GM19463 (cell line): ENCODE results near the gene RFPL4A.
"Not testable (repeated sequence)": the region's sequence is repeated elsewhere in the genome, so short reads cannot be mapped to it uniquely, and the experiment has no call there.

Experiments
- ATAC-seq: cut with Tn5 transposase; IDR thresholded peaks from one replicate; pipeline ENCODE4 v1.9.1; 2021; ENCODE audit warnings: mild to moderate bottlenecking, moderate library complexity; ENCODE audit not compliant: unreplicated experiment

RFPL4A gene

DNA sequence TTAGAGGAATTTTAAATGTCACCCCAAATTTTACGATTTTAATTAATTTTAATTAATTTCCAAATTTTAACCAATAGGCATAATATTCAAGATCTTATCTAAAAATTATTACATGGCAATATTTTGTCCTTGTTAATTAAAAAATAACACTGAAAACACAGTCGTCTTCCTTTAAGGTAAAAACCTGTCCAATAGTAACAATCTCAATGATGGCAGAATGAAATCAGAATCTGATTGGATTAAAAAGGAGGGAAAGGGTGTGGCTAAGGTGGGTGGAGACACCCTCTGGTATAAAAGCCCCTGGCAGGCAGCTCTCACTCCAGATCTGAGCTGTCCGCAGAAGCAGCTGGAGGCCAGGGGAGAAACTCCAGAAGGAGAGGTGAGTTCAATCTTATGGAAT is at the start of gene RFPL4A:
TSS of gene RFPL4A (plus strand) at position 301 of the 400 bp plus-strand sequence. CDS start 2,704 bp downstream, outside the sequence.
- not testable (repeated sequence) for ATAC-seq

DNA sequence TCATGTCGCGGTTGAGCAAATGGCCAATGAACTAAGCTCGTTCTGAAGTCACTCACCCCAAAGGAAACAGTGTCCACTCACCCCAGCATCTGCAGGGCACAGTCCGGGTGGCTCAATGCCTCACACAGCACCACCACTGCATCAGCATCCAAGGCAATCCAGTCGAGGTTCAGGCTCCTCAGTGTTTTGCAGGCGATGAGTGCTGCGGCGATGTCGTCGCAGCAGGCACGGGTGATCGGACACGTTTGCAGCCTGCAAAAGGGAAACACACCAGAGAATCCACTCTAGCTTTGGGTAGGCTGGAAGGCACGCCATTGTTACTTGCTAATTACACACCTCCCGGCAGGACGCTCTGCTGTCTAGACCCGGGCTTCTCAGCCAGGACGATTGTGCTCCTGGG is 47.2 kb upstream of the RFPL4A start:
- ATAC-seq = no peak

DNA sequence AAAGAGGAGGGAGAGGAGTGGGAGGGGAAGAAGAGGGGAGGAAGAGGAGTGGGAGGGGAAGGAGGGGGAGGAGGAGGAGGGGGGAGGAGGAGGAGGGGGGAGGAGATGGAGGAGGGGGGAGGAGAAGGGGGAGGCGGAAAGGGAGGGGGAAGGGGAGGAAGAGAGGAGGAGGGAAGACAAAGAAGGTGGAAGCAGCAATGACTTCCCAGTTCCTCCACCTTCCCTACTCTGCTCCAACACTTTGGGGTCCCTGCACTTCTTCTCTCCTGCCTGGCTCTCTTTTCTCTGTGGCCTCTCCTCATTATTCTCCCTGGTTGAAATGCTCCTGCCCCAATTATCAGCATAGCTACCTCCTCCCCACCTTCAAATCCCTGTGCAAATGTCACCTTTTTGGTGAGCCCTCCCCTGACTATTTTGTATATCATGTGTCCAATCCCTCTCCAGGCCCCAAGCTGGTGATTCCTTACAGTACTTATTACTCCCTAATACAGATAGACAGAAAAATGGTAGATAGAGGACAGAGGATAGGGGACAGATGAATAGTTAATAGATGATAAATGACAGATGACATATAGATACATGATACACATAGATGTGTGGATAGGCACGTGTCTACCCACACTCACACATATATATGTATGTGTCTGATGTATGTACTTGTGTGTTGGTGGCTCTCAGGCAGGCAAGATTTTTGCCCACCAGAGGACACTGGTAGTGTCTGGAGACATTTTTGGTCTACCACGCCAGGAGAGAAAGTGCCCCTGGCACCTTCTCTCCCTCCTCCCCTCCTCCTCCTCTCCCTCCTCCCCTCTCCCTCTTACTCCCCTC is 45.9 kb upstream of the RFPL4A start:
- ATAC-seq = no peak

DNA sequence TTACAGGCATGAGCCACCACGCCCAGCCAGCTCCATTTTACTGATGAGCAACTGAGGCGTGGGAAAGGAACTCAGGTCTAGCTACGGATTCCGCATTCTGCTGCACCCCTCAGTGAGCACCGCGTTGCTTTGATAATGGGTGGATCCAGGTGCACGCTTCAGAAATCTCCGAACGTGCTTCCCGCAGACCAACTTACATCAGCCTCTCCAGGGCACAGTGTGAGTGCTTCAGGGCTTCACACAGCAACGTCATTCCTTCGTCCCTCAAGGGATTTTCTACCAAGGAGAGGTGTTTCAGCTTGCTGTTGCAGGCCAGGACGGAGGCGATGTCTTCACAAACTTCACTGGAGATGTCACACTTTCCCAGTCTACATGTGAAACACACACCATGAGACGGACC is 42.4 kb upstream of the RFPL4A start:
- ATAC-seq = no peak

DNA sequence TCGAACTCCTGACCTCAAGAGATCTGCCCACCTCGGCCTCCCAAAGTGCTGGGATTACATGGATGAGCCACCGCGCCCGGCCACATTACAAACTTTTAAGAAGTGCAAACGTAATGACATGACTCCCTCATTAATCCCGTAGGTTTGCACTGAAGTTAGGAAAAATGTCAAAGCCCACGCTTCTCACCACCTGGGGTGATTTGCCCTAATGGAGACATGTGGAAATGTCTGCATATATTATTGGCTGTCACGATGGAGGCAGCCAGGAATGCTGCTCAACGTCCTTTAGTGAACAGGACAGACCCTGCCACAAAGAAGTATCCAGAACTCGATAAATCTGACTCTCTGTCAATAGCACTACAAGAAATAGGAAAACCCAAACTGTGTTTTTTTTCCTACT is 41.6 kb upstream of the RFPL4A start:
- ATAC-seq = no peak

DNA sequence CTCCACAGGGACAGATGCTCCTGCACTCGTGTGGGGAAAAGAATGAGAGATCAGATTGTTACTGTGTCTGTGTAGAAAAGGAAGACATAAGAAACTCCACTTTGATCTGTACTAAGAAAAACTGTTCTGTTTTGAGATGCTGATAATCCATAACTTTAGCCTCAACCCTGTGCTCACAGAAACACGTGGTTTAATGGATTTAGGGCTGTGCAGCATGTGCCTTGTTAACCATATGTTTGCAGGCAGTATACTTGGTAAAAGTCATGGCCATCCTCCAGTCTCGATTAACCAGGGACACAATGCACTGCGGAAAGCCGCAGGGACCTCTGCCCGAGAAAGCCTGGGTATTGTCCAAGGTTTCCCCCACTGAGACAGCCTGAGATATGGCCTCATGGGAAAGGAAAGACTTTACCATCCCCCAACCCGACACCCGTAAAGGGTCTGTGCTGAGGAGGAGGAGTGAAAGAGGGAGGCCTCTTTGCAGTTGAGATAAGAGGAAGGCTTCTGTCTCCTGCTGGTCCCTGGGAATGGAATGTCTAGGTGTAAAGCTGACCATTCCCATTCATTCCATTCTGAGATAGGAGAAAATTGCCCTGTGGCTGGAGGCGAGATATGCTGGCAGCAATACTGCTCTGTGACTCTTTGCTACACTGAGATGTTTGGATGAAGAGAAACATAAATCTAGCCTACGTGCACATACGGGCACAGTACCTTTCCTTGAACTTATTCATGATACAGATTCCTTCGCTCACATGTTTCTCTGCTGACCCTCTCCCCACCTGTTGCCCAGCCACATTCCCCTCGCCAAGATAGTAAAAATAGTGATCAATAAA is 40.8 kb upstream of the RFPL4A start:
- ATAC-seq = not testable (repeated sequence)

DNA sequence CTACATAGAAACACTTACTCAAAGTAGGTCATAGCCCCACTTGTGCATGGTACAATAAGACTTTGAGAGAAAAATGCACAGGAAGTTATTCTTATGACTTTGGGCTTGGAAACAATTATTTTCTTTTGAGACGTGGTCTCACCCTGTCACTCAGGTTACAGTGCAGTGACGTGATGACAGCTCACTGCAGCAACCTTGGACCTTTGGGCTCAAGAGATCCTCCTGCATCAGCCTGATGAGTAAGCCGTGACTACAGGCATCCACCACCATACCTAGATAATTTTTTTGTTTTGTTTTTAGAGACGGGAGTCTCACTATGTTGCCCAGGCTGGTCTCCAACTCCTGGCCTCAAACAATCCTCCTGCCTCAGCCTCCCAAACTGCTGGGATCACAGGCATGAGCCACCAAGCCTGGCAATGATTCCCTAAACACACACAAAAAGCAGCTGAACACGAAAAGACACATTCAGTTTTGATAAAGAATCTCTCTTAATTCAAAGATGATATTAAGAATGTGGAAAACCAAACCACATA is 38.6 kb upstream of the RFPL4A start:
- ATAC-seq = no peak

DNA sequence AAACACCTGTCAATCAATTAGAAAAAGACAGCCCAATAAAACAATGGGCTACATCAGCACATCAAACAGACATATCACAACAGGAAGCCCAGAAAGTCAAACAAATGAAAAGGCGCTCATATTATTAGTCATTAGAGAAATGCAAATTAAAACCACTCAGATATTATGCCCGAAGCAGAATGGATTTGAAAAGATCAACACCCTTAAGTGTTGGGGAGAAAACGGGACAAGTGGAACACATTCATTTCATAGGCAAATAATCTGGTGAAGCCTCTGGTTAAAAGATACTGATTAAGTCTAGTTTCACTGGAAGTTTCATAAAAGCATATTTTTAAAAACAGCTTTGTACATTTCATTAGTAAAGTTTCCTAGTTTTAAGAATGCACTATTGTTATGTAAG is 38.1 kb upstream of the RFPL4A start:
- no peak for ATAC-seq

DNA sequence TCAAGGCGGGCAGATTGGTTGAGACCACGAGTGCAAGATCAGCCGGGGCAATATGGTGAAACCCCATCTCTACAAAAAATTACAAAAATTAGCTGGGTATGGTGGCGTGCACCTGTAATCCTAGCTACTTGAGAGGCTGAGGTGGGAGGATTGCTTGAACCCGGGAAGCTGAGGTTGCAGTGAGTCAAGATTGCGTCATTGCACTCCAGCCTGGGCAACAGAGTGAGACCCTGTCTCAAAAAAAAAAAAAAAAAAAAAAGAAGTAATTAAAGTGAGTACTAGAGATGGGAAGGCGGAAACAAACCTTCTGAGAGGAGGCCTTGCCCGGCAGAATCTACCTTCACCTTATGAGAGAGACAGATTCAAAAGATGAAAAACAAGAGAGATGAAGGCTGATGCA is 35.4 kb upstream of the RFPL4A start:
- ATAC-seq = no peak

DNA sequence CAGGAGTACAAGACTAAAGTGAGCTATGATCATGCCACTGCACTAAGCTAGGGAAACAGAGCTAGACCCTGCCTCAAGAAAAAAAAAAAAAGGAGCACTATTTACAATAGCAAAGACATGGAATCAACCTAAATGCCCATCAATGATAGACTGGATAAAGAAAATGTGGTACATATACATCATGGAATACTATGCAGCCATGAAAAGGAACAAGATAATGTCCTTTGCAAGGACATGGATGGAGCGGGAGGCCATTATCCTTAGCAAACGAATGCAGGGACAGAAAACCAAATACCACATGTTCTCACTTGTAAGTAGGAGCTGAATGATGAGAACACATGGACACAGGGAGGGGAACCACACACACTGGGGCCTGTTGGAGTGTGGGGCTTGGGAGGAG is 28.5 kb upstream of the RFPL4A start:
- ATAC-seq = not testable (repeated sequence)

DNA sequence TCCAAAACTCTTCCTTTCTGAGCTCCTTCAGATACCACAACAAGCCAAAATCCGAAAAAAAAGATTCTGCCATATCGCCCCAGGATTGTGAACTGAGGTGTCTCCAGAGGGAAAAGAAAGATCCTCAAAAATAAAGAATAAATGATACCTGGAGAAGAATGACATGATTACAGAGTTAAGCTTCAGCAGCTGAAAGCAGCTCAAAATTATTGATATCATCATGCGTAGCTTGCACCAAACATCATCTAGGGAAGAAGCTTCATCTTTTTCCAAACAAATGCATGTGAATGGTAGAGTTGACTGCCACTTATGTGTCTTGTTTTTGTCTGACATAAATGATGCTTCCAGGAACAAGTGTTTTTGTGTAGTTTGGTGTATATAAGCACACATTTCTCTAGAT is 20.6 kb upstream of the RFPL4A start, which contains the start of gene NLRP9:
TSS of gene NLRP9 (minus strand) at position 101 of the 400 bp plus-strand sequence. CDS start at position 73, 28 bp downstream.
- no peak for ATAC-seq

DNA sequence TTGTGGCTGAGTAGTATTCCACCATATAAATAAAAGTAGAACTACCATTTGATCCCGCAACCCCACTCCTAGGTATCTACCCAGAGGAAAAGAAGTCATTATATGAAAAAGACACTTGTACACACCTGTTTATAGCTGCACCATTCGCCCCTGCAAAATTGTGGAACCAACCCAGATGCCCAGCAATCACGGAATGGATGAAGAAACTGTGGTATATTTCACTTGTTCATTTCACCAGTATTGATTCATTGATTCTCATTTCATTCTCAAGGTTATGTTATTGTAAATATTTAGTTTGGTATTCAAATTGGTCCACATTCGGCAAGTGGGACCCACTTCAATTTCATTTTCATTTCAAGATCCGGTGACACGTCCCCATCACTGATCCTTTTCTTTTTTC is 8.2 kb upstream of the RFPL4A start:
- ATAC-seq = no peak

DNA sequence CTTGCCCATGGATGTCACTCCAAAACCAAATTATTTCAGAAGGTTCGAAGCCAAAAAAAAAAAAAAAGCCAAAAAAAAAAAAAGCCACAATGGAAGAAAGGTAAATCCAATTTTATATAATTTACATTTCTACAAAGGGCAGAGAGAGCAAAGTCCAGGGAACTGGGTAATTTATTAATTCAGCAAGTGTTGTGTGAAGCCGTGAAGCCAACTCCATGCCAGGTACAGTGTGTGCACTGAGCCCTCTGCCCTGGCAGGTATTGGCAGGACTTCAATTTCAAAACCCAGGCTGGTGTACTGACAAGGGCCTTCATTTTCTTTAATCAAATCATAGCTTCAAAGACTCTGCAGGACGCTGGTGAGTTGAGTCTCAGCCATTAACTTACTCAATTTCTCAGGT is 5.5 kb upstream of the RFPL4A start:
- no peak for ATAC-seq

DNA sequence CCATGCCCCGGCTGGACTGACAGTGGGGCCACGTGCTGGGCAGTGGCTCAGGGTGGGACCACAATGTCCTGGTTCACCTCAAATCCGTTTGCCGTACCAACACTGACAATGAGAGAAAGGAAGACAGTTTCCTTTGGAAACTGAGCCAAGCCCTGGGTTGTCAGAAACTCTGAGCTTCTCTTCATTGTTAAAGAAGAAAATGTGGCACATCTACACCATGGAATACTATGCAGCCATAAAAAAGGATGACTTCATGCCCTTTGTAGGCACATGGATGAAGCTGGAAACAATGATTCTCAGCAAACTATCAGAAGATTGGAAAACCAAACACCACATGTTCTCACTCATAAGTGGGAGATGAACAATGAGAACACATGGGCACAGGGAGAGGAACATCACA is 2.1 kb upstream of the RFPL4A start:
- not testable (repeated sequence) for ATAC-seq

DNA sequence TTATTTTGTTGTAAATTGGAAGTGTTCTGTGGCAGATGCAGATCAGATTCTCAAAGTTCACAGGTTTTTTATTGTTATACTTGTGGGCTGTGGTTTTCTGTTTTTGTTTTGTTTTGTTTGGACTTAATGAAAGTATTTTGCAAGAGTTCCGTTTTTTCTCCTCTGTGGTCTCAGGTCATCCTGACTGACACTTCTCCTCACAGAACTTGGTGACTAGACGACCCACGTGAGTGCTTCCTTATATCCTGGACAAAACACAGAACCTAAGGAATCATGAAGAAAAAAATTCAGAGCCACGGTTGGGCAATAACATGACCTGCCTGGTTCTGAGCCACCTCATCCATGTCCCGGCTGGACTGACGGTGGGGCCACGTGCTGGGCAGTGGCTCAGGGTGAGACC is 7.6 kb downstream of the RFPL4A start:
- ATAC-seq = no peak

DNA sequence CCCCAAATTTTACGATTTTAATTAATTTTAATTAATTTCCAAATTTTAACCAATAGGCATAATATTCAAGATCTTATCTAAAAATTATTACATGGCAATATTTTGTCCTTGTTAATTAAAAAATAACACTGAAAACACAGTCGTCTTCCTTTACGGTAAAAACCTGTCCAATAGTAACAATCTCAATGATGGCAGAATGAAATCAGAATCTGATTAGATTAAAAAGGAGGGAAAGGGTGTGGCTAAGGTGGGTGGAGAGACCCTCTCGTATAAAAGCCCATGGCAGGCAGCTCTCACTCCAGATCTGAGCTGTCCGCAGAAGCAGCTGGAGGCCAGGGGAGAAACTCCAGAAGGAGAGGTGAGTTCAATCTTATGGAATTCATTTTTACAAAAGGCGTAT is 9.9 kb downstream of the RFPL4A start, which contains the start of gene RFPL4AL1:
TSS of gene RFPL4AL1 (plus strand) at position 301 of the 400 bp plus-strand sequence. CDS start 2,687 bp downstream, outside the sequence.
- ATAC-seq = not testable (repeated sequence)

DNA sequence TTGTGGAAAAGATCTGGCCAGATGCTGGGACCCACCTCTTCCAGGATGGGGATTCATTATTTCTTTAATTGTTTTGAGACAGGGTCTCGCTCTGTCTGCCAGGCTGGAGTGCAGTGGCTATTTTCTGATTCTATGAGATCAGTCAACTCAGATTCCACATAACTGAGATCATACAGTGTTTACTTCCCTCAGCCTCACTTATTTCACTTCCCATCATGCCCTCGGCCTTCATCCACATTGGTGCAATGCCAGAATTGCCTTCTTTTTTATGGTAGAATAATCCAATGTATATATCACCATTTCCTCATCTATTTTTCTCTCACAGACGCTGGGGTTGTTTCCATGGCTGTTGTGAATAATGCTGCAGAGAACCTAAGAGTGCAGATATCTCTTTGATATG is 10.7 kb downstream of the RFPL4A start:
- not testable (repeated sequence) for ATAC-seq

DNA sequence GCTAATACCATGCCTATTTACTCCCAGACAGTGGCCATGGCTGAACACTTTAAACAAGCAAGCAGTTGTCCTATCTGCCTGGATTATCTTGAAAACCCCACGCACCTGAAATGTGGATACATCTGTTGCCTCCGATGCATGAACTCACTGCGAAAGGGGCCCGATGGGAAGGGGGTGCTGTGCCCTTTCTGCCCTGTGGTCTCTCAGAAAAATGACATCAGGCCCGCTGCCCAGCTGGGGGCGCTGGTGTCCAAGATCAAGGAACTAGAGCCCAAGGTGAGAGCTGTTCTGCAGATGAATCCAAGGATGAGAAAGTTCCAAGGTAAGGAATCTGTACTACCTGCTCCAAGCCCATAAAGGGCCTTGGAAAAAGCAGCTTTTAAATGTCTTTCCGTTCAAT is 18.6 kb downstream of the RFPL4A start:
- ATAC-seq = no peak

DNA sequence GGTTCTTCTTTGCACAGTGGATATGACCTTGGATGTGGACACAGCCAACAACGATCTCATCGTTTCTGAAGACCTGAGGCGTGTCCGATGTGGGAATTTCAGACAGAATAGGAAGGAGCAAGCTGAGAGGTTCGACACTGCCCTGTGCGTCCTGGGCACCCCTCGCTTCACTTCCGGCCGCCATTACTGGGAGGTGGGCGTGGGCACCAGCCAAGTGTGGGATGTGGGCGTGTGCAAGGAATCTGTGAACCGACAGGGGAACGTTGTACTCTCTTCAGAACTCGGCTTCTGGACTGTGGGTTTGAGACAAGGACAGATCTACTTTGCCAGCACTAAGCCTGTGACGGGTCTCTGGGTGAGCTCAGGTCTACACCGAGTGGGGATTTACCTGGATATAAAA is 19.4 kb downstream of the RFPL4A start:
- ATAC-seq = no peak

DNA sequence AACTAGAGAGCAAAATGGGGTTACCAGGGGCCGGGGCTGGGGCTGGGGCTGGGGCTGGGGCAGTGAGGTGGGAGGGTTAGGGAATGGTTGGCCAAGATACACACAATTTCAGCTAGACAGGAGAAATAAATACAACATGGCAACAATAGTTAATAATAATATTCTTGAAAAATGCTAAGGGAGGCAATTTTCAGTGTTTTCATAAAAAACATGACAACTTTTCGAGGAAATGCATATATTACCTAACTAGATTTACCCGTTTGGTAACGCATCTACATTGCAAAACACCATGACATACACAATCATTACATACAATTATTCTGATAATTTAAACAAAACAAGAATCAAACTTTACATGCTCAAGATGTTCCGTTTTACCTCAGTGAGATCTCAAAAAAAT is 22.2 kb downstream of the RFPL4A start:
- no peak for ATAC-seq

DNA sequence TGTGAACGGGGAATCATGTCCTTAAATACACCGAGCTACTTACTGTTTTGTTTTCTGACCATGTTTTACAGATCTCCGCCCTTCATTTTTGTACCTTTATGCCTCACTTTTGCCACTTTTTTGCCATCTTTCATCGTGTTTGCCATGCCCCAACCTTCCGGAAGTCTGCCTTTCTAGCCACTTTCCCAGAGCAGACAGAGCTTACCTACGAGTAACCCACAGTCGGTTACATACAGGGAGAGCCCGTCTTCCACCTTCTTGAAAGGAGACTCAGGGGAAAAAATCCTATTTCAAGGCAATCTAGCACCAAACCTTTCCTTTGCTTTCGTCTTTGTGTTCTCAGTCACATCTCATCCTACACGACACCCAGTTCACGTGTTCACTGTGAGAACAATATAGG is 36.1 kb downstream of the RFPL4A start:
- no peak for ATAC-seq
